WTC11 (cell line): ENCODE measurements around the gene VWA8. TPM values are rescaled to one million over a fixed set of nuclear protein-coding genes. Genes with fewer than 3 reads are reported as not detected.

Experiments
- ATAC-seq: fragments of 200-7000 bp; cut with Tn5 transposase; 2 replicates; pipeline ENCODE4 v1.10.0; 2021; ENCODE audit warnings: mild to moderate bottlenecking, moderate library complexity
- CTCF ChIA-PET: fragments of 300-600 bp; sonication (Branson Sonifier 250); formaldehyde crosslinking; loops from one replicate; lab custom pipeline; 2021; ENCODE audit warnings: antibody characterized with exemption; lab: Charles Lee
- POLR2A ChIA-PET: fragments of 350-600 bp; sonication (Branson Sonifier 250); formaldehyde crosslinking; loops from one replicate; lab custom pipeline; 2021; ENCODE audit warnings: antibody characterized with exemption; lab: Charles Lee
- DNase-seq: peaks from one replicate; pipeline ENCODE4 v3.0.0; 2021; ENCODE audit warnings: low spot score
- H3K27ac Mint-ChIP-seq: 2 replicates; pipeline ENCODE4 v1.8.0; 2021; ENCODE audit warnings: mixed read lengths
- H3K27me3 Mint-ChIP-seq: 2 replicates; pipeline ENCODE4 v1.8.0; 2021; ENCODE audit warnings: low read depth, mild to moderate bottlenecking, moderate library complexity, mixed read lengths
- H3K36me3 Mint-ChIP-seq: 2 replicates; pipeline ENCODE4 v1.8.0; 2021; ENCODE audit warnings: mixed read lengths
- H3K4me1 Mint-ChIP-seq: 2 replicates; pipeline ENCODE4 v1.8.0; 2022; ENCODE audit warnings: mixed read lengths
- H3K4me3 Mint-ChIP-seq: 2 replicates; pipeline ENCODE4 v1.8.0; 2021; ENCODE audit warnings: mild to moderate bottlenecking, moderate library complexity, mixed read lengths
- H3K9me3 Mint-ChIP-seq: 2 replicates; pipeline ENCODE4 v1.8.0; 2021; ENCODE audit warnings: mixed read lengths
- ATF1 ChIP-seq: sonication (generic); formaldehyde crosslinking; IDR thresholded peaks from 2 replicates; pipeline ENCODE4 v1.8.1; 2023; ENCODE audit warnings: mild to moderate bottlenecking, moderate library complexity, missing genetic modification reagents
- KAT7 ChIP-seq: sonication (generic); formaldehyde crosslinking; IDR thresholded peaks from 2 replicates; pipeline ENCODE4 v1.8.1; 2023; ENCODE audit warnings: missing genetic modification reagents, mild to moderate bottlenecking, borderline replicate concordance
- SP1 ChIP-seq: sonication (generic); formaldehyde crosslinking; conservative IDR thresholded peaks from 2 replicates; pipeline ENCODE4 v1.8.1; 2022; ENCODE audit warnings: missing genetic modification reagents
- TEAD4 ChIP-seq: sonication (generic); formaldehyde crosslinking; IDR thresholded peaks from 2 replicates; pipeline ENCODE4 v1.8.0; 2022; ENCODE audit warnings: mild to moderate bottlenecking, missing genetic modification reagents
- ZNF263 ChIP-seq: sonication (generic); formaldehyde crosslinking; IDR thresholded peaks from 2 replicates; pipeline ENCODE4 v1.8.1; 2022; ENCODE audit warnings: low read depth, mild to moderate bottlenecking, moderate library complexity, missing genetic modification reagents
- ZNF317 ChIP-seq: sonication (generic); formaldehyde crosslinking; IDR thresholded peaks from 2 replicates; pipeline ENCODE4 v1.8.1; 2023; ENCODE audit warnings: low read depth, mild to moderate bottlenecking, moderate library complexity, missing genetic modification reagents, borderline replicate concordance
- total RNA-seq: library from RNA; stranded (reverse); gene quantifications from 3 replicates; pipeline ENCODE4 v1.2.3, GENCODE V29; 2021
- TF ChIP-seq, protein P1 (sequence below): sonication (generic); formaldehyde crosslinking; conservative IDR thresholded peaks from 2 replicates; pipeline ENCODE4 v1.8.1; 2022; ENCODE audit warnings: mild to moderate bottlenecking, missing genetic modification reagents
- TF ChIP-seq, protein P2 (sequence below): sonication (generic); formaldehyde crosslinking; IDR thresholded peaks from 2 replicates; pipeline ENCODE4 v1.8.1; 2022; ENCODE audit warnings: mild to moderate bottlenecking, moderate library complexity, missing genetic modification reagents
- TF ChIP-seq, protein P3 (sequence below): sonication (generic); formaldehyde crosslinking; IDR thresholded peaks from 2 replicates; pipeline ENCODE4 v1.8.1; 2022; ENCODE audit warnings: low read depth, mild to moderate bottlenecking, moderate library complexity, missing genetic modification reagents, borderline replicate concordance
- TF ChIP-seq, protein P4 (sequence below): fragments of 250-450 bp; sonication (Bioruptor Pico); IDR thresholded peaks from 2 replicates; pipeline ENCODE4 v1.9.0; 2021; ENCODE audit warnings: mild to moderate bottlenecking, borderline replicate concordance
- TF ChIP-seq, protein P5 (sequence below): sonication (generic); formaldehyde crosslinking; IDR thresholded peaks from 2 replicates; pipeline ENCODE4 v1.8.0; 2022; ENCODE audit warnings: mild to moderate bottlenecking, missing genetic modification reagents
- TF ChIP-seq, protein P6 (sequence below): fragments of 250-450 bp; sonication (Bioruptor Pico); IDR thresholded peaks from 2 replicates; pipeline ENCODE4 v1.8.0; 2021; ENCODE audit warnings: mild to moderate bottlenecking
- TF ChIP-seq, protein P7 (sequence below): sonication (generic); formaldehyde crosslinking; IDR thresholded peaks from 2 replicates; pipeline ENCODE4 v1.8.0; 2022; ENCODE audit warnings: missing genetic modification reagents
- TF ChIP-seq, protein P8 (sequence below): sonication (generic); formaldehyde crosslinking; IDR thresholded peaks from 2 replicates; pipeline ENCODE4 v1.8.1; 2023; ENCODE audit warnings: mild to moderate bottlenecking, missing genetic modification reagents
- TF ChIP-seq, protein P9 (sequence below): fragments of 250-450 bp; sonication (Bioruptor Pico); IDR thresholded peaks from 2 replicates; pipeline ENCODE4 v1.9.0; 2021; ENCODE audit warnings: mild to moderate bottlenecking

The VWA8 gene
- total RNA-seq, 1 experiment from 2014 or later = 19.9 TPM

DNA sequence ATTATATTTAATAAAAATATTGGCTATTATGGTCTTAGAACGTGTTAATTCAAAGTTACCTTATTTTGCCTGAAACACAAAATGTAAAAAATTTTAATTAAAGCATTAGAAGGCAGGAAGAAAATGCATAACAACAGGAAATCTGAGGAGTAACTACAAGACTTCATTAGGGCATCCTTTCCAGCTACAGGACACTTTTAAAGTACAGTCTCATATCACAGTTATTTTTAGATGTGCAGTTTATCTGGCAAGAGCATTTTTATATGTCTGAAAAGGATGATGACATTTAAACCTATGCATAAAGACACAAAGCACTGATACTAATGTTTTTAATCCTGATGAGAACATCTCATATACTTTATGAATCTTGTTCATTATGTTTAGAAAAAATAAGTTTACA lies 247.5 kb downstream of the VWA8 start:
- DNase-seq (no peak), ATAC-seq (no peak)
- ChIA-PET POLR2A (no interaction called here), CTCF (no interaction called here)
- H3K4me3 Mint-ChIP-seq = no peak overlapping the region
- no peak for TF ChIP-seq ATF1 (CRISPR knock-in tag)
- no peak for TF ChIP-seq TEAD4 (CRISPR knock-in tag)
- TF ChIP-seq, protein P1, sequence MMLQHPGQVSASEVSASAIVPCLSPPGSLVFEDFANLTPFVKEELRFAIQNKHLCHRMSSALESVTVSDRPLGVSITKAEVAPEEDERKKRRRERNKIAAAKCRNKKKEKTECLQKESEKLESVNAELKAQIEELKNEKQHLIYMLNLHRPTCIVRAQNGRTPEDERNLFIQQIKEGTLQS (CRISPR knock-in tag) = no peak
- TF ChIP-seq SP1 (CRISPR knock-in tag) = no peak
- no peak for TF ChIP-seq ZNF317 (CRISPR knock-in tag)
- H3K27ac Mint-ChIP-seq = no peak overlapping the region
- no peaks in the 10 kb centered on the region for H3K9me3 Mint-ChIP-seq
- no peaks in the 10 kb centered on the region for H3K36me3 Mint-ChIP-seq
- no peaks in the 10 kb centered on the region for H3K27me3 Mint-ChIP-seq
- peaks cover 26% of the 10 kb centered on the region for H3K4me1 Mint-ChIP-seq

DNA sequence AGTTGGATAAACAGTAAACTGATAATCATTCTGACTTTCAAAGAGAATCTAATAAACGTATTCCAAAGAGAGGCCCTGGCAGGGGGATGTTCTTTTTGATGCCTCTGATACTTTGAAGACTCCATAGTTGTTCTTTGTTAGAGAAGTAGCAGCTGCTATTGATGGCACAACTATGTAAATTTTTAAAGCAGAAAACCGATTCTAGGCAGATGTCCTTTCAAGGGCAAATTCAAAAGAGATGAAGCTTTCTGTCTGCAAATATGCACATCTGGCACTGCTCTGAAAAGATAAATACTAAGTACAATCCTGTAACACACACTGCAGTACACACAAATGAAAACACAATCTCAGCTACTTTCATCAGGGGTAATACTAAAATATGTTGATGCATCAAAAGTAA lies 250.1 kb downstream of the VWA8 start:
- Mint-ChIP-seq H3K4me3 (no peak overlapping the region), H3K36me3 (no peaks in the 10 kb centered on the region), H3K9me3 (no peaks in the 10 kb centered on the region), H3K27ac (no peak overlapping the region), H3K27me3 (no peaks in the 10 kb centered on the region), H3K4me1 (peaks cover 31% of the 10 kb centered on the region)
- POLR2A ChIA-PET = no interaction called here
- DNase-seq (no peak), ATAC-seq (no peak)
- CTCF ChIA-PET = no interaction called here
- TF ChIP-seq, protein P2, sequence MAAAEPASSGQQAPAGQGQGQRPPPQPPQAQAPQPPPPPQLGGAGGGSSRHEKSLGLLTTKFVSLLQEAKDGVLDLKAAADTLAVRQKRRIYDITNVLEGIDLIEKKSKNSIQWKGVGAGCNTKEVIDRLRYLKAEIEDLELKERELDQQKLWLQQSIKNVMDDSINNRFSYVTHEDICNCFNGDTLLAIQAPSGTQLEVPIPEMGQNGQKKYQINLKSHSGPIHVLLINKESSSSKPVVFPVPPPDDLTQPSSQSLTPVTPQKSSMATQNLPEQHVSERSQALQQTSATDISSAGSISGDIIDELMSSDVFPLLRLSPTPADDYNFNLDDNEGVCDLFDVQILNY = no peak
- TF ChIP-seq, protein P3, sequence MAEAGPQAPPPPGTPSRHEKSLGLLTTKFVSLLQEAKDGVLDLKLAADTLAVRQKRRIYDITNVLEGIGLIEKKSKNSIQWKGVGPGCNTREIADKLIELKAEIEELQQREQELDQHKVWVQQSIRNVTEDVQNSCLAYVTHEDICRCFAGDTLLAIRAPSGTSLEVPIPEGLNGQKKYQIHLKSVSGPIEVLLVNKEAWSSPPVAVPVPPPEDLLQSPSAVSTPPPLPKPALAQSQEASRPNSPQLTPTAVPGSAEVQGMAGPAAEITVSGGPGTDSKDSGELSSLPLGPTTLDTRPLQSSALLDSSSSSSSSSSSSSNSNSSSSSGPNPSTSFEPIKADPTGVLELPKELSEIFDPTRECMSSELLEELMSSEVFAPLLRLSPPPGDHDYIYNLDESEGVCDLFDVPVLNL (CRISPR knock-in tag) = no peak
- TF ChIP-seq ZNF263 (CRISPR knock-in tag) = no peak
- no peak for TF ChIP-seq KAT7 (CRISPR knock-in tag)
- TF ChIP-seq, protein P4, sequence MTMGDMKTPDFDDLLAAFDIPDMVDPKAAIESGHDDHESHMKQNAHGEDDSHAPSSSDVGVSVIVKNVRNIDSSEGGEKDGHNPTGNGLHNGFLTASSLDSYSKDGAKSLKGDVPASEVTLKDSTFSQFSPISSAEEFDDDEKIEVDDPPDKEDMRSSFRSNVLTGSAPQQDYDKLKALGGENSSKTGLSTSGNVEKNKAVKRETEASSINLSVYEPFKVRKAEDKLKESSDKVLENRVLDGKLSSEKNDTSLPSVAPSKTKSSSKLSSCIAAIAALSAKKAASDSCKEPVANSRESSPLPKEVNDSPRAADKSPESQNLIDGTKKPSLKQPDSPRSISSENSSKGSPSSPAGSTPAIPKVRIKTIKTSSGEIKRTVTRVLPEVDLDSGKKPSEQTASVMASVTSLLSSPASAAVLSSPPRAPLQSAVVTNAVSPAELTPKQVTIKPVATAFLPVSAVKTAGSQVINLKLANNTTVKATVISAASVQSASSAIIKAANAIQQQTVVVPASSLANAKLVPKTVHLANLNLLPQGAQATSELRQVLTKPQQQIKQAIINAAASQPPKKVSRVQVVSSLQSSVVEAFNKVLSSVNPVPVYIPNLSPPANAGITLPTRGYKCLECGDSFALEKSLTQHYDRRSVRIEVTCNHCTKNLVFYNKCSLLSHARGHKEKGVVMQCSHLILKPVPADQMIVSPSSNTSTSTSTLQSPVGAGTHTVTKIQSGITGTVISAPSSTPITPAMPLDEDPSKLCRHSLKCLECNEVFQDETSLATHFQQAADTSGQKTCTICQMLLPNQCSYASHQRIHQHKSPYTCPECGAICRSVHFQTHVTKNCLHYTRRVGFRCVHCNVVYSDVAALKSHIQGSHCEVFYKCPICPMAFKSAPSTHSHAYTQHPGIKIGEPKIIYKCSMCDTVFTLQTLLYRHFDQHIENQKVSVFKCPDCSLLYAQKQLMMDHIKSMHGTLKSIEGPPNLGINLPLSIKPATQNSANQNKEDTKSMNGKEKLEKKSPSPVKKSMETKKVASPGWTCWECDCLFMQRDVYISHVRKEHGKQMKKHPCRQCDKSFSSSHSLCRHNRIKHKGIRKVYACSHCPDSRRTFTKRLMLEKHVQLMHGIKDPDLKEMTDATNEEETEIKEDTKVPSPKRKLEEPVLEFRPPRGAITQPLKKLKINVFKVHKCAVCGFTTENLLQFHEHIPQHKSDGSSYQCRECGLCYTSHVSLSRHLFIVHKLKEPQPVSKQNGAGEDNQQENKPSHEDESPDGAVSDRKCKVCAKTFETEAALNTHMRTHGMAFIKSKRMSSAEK (CRISPR knock-in tag) = no peak
- TF ChIP-seq, protein P5, sequence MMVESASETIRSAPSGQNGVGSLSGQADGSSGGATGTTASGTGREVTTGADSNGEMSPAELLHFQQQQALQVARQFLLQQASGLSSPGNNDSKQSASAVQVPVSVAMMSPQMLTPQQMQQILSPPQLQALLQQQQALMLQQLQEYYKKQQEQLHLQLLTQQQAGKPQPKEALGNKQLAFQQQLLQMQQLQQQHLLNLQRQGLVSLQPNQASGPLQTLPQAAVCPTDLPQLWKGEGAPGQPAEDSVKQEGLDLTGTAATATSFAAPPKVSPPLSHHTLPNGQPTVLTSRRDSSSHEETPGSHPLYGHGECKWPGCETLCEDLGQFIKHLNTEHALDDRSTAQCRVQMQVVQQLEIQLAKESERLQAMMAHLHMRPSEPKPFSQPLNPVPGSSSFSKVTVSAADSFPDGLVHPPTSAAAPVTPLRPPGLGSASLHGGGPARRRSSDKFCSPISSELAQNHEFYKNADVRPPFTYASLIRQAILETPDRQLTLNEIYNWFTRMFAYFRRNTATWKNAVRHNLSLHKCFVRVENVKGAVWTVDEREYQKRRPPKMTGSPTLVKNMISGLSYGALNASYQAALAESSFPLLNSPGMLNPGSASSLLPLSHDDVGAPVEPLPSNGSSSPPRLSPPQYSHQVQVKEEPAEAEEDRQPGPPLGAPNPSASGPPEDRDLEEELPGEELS (CRISPR knock-in tag) = no peak
- TF ChIP-seq, protein P6, sequence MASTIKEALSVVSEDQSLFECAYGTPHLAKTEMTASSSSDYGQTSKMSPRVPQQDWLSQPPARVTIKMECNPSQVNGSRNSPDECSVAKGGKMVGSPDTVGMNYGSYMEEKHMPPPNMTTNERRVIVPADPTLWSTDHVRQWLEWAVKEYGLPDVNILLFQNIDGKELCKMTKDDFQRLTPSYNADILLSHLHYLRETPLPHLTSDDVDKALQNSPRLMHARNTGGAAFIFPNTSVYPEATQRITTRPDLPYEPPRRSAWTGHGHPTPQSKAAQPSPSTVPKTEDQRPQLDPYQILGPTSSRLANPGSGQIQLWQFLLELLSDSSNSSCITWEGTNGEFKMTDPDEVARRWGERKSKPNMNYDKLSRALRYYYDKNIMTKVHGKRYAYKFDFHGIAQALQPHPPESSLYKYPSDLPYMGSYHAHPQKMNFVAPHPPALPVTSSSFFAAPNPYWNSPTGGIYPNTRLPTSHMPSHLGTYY (CRISPR knock-in tag) = no peak
- TF ChIP-seq, protein P7, sequence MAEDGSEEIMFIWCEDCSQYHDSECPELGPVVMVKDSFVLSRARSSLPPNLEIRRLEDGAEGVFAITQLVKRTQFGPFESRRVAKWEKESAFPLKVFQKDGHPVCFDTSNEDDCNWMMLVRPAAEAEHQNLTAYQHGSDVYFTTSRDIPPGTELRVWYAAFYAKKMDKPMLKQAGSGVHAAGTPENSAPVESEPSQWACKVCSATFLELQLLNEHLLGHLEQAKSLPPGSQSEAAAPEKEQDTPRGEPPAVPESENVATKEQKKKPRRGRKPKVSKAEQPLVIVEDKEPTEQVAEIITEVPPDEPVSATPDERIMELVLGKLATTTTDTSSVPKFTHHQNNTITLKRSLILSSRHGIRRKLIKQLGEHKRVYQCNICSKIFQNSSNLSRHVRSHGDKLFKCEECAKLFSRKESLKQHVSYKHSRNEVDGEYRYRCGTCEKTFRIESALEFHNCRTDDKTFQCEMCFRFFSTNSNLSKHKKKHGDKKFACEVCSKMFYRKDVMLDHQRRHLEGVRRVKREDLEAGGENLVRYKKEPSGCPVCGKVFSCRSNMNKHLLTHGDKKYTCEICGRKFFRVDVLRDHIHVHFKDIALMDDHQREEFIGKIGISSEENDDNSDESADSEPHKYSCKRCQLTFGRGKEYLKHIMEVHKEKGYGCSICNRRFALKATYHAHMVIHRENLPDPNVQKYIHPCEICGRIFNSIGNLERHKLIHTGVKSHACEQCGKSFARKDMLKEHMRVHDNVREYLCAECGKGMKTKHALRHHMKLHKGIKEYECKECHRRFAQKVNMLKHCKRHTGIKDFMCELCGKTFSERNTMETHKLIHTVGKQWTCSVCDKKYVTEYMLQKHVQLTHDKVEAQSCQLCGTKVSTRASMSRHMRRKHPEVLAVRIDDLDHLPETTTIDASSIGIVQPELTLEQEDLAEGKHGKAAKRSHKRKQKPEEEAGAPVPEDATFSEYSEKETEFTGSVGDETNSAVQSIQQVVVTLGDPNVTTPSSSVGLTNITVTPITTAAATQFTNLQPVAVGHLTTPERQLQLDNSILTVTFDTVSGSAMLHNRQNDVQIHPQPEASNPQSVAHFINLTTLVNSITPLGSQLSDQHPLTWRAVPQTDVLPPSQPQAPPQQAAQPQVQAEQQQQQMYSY (CRISPR knock-in tag) = no peak
- TF ChIP-seq, protein P8, sequence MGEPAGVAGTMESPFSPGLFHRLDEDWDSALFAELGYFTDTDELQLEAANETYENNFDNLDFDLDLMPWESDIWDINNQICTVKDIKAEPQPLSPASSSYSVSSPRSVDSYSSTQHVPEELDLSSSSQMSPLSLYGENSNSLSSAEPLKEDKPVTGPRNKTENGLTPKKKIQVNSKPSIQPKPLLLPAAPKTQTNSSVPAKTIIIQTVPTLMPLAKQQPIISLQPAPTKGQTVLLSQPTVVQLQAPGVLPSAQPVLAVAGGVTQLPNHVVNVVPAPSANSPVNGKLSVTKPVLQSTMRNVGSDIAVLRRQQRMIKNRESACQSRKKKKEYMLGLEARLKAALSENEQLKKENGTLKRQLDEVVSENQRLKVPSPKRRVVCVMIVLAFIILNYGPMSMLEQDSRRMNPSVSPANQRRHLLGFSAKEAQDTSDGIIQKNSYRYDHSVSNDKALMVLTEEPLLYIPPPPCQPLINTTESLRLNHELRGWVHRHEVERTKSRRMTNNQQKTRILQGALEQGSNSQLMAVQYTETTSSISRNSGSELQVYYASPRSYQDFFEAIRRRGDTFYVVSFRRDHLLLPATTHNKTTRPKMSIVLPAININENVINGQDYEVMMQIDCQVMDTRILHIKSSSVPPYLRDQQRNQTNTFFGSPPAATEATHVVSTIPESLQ (CRISPR knock-in tag) = no peak
- TF ChIP-seq, protein P9, sequence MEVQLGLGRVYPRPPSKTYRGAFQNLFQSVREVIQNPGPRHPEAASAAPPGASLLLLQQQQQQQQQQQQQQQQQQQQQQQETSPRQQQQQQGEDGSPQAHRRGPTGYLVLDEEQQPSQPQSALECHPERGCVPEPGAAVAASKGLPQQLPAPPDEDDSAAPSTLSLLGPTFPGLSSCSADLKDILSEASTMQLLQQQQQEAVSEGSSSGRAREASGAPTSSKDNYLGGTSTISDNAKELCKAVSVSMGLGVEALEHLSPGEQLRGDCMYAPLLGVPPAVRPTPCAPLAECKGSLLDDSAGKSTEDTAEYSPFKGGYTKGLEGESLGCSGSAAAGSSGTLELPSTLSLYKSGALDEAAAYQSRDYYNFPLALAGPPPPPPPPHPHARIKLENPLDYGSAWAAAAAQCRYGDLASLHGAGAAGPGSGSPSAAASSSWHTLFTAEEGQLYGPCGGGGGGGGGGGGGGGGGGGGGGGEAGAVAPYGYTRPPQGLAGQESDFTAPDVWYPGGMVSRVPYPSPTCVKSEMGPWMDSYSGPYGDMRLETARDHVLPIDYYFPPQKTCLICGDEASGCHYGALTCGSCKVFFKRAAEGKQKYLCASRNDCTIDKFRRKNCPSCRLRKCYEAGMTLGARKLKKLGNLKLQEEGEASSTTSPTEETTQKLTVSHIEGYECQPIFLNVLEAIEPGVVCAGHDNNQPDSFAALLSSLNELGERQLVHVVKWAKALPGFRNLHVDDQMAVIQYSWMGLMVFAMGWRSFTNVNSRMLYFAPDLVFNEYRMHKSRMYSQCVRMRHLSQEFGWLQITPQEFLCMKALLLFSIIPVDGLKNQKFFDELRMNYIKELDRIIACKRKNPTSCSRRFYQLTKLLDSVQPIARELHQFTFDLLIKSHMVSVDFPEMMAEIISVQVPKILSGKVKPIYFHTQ (CRISPR knock-in tag) = no peak
